PC-3 (cell line): ENCODE measurements around the gene MASTL. TPM values are rescaled to one million over a fixed set of nuclear protein-coding genes. Genes with fewer than 3 reads are reported as not detected.

Experiments
- ATAC-seq: fragments of 200-7000 bp; cut with Tn5 transposase; 2 replicates; pipeline ENCODE4 v1.9.1; 2020; ENCODE audit warnings: mild to moderate bottlenecking, moderate library complexity
- BruUV-seq: library from RNA; stranded (reverse); fragments of 400-500 nt; replicated peaks from 2 replicates; lab custom pipeline; 2021; lab: Mats Ljungman, UMichigan
- CTCF ChIA-PET: fragments of 300-600 bp; sonication (Branson Sonifier 250); formaldehyde crosslinking; loops from one replicate; lab custom pipeline; 2022; ENCODE audit warnings: antibody characterized with exemption; lab: Charles Lee
- POLR2A ChIA-PET: fragments of 300-600 bp; sonication (Branson Sonifier 250); formaldehyde crosslinking; loops from one replicate; lab custom pipeline; 2022; ENCODE audit warnings: antibody characterized with exemption; ENCODE audit not compliant: unreplicated experiment; lab: Charles Lee
- DNase-seq: peaks from one replicate; pipeline ENCODE4 v3.0.0-alpha.2; 2015
- H2AFZ ChIP-seq: fragments of 300-600 bp; sonication (generic); 2 replicates; pipeline ENCODE4 v1.6.0; 2016; ENCODE audit warnings: antibody characterized with exemption, low read length
- H3F3A ChIP-seq: fragments of 300-600 bp; sonication (generic); one replicate; pipeline ENCODE4 v1.6.0; 2017; ENCODE audit warnings: antibody characterized with exemption, low read length, control low read depth, mild to moderate bottlenecking; ENCODE audit not compliant: unreplicated experiment
- H3K27ac ChIP-seq: fragments of 300-600 bp; sonication (generic); 2 replicates; pipeline ENCODE4 v1.5.1; 2016; ENCODE audit warnings: mild to moderate bottlenecking, low read length
- H3K27me3 ChIP-seq: fragments of 300-600 bp; sonication (generic); 2 replicates; pipeline ENCODE4 v1.6.1; 2016; ENCODE audit warnings: low read length, mixed read lengths
- H3K36me3 ChIP-seq: fragments of 300-600 bp; sonication (generic); 2 replicates; pipeline ENCODE4 v1.6.1; 2016; ENCODE audit warnings: low read depth, mixed run types, low read length, mixed read lengths
- H3K4me1 ChIP-seq: fragments of 300-600 bp; sonication (generic); 2 replicates; pipeline ENCODE4 v1.5.1; 2016; ENCODE audit warnings: low read length; ENCODE audit not compliant: insufficient read depth
- H3K4me2 ChIP-seq: fragments of 300-600 bp; sonication (generic); 2 replicates; pipeline ENCODE4 v1.6.0; 2016; ENCODE audit warnings: low read length
- H3K4me3 ChIP-seq: fragments of 300-600 bp; sonication (generic); 2 replicates; pipeline ENCODE4 v1.5.1; 2016; ENCODE audit warnings: mild to moderate bottlenecking, low read length, mixed read lengths
- H3K79me2 ChIP-seq: fragments of 300-600 bp; sonication (generic); 2 replicates; pipeline ENCODE4 v1.6.1; 2017; ENCODE audit warnings: low read length, mixed read lengths
- H3K9ac ChIP-seq: fragments of 300-600 bp; sonication (generic); 2 replicates; pipeline ENCODE4 v1.6.0; 2016; ENCODE audit warnings: mild to moderate bottlenecking, low read length
- H3K9me2 ChIP-seq: fragments of 300-600 bp; sonication (generic); replicated peaks from 2 replicates; pipeline ENCODE4 v1.6.1; 2016; ENCODE audit warnings: mixed run types, low read length, mixed read lengths
- H3K9me3 ChIP-seq: fragments of 300-600 bp; sonication (generic); 2 replicates; pipeline ENCODE4 v1.6.1; 2016; ENCODE audit warnings: low read length, mixed read lengths
- H4K20me1 ChIP-seq: fragments of 300-600 bp; sonication (generic); 2 replicates; pipeline ENCODE4 v1.6.1; 2016; ENCODE audit warnings: low read length, mixed read lengths
- EZH2 ChIP-seq: fragments of 300-600 bp; sonication (generic); IDR thresholded peaks from one replicate; pipeline ENCODE4 v1.6.1; 2017; ENCODE audit warnings: antibody characterized with exemption, mild to moderate bottlenecking, low read length; ENCODE audit not compliant: unreplicated experiment
- EZH2phosphoT487 ChIP-seq: fragments of 300-600 bp; sonication (generic); IDR thresholded peaks from 2 replicates; pipeline ENCODE4 v1.6.1; 2018; ENCODE audit warnings: mild to moderate bottlenecking, antibody characterized with exemption, low read length, borderline replicate concordance
- intact Hi-C: fragments of 100-400 bp; cut with micrococcal nuclease; formaldehyde crosslinking; loops from 2 replicates; pipeline ENCODE4 v1.9.0; 2023
- total RNA-seq: library from RNA; depleted of rRNA; stranded (reverse); fragments of >200 nt; gene quantifications from 2 replicates; pipeline ENCODE4 v1.2.3, GENCODE V29; 2014
- TF ChIP-seq, protein P1 (sequence below): fragments of 300-600 bp; sonication (generic); conservative IDR thresholded peaks from 2 replicates; pipeline ENCODE4 v1.5.1; 2017; ENCODE audit warnings: antibody characterized with exemption, low read depth, mild to moderate bottlenecking, low read length

Gene MASTL
- total RNA-seq, 1 experiment from 2014 or later: 18.6 TPM

DNA sequence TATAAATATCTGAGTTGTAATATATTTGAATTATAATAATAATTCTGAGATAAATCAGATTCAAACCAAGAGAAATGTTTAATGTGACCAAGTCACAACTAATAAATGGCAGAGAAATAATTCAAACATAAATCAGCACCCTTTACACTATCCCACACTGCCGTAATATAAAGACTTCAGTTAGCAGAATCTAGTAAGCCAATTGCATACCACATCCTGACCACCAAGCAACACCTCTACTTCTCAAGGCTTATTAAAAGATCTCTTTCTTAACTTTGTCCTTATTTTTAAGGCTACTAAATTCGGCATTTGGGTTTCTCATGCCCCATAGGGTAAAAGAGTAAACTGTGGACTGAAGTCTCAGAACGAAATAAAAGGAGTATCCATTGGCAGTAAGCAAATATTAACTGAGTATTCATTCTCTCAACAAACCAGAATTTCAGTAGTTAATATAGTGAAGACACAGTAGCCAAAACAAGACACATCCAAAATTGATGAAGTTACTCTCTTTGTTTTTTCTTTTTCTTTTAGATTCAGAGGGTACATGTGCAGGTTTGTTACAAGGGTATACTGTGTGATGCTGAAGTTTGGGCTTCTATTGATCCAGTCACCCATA is 70.6 kb downstream of the MASTL start:
- no peak for ATAC-seq
- ChIA-PET POLR2A (no interaction called here), CTCF (no interaction called here)
- H3K79me2 ChIP-seq: no peaks in the 10 kb centered on the region
- peaks cover 6% of the 10 kb centered on the region; the same call in 1 of the 2 replicates for H3K36me3 ChIP-seq
- no peaks in the 10 kb centered on the region for H3K4me1 ChIP-seq
- no peak overlapping the region for H3K4me3 ChIP-seq
- H3K9ac ChIP-seq: no peak overlapping the region
- H4K20me1 ChIP-seq: no peaks in the 10 kb centered on the region
- H3K9me2 ChIP-seq: no peaks in the 10 kb centered on the region
- intact Hi-C loops: no loop called here
- H3K27ac ChIP-seq: no peak overlapping the region
- no TSS peak for BruUV-seq
- H3K9me3 ChIP-seq: no peaks in the 10 kb centered on the region
- H3F3A ChIP-seq: no peaks in the 10 kb centered on the region
- H2AFZ ChIP-seq: no peak overlapping the region
- H3K27me3 ChIP-seq: no peaks in the 10 kb centered on the region
- no peak for DNase-seq
- TF ChIP-seq EZH2: no peak
- TF ChIP-seq, protein P1, sequence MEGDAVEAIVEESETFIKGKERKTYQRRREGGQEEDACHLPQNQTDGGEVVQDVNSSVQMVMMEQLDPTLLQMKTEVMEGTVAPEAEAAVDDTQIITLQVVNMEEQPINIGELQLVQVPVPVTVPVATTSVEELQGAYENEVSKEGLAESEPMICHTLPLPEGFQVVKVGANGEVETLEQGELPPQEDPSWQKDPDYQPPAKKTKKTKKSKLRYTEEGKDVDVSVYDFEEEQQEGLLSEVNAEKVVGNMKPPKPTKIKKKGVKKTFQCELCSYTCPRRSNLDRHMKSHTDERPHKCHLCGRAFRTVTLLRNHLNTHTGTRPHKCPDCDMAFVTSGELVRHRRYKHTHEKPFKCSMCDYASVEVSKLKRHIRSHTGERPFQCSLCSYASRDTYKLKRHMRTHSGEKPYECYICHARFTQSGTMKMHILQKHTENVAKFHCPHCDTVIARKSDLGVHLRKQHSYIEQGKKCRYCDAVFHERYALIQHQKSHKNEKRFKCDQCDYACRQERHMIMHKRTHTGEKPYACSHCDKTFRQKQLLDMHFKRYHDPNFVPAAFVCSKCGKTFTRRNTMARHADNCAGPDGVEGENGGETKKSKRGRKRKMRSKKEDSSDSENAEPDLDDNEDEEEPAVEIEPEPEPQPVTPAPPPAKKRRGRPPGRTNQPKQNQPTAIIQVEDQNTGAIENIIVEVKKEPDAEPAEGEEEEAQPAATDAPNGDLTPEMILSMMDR: no peak
- no peak for TF ChIP-seq EZH2phosphoT487
- no peak overlapping the region for H3K4me2 ChIP-seq

DNA sequence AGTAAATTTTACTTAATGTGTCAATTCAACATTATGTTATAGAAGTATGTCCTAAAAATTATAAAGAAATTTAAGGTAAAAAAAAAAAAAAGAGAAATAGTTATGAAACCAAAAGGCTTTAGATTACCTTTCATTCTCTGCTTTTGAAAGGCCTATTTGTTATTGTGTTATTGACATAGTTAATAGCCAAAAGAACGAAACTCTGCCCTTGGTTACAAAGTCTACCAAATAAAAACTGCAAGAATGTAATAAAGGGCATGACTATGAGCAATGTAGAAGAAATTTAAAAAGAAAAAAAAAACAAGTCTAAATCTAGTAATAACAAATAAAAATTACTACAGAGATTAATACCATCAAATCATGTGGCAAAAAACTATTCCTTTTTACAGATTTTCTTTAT is 74.9 kb downstream of the MASTL start:
- Histone ChIP-seq H3K4me2 (no peak overlapping the region), H3K4me3 (no peak overlapping the region), H3K9me2 (no peaks in the 10 kb centered on the region), H3K27ac (no peak overlapping the region), H2AFZ (no peak overlapping the region), H3K36me3 (no peaks in the 10 kb centered on the region; the same call in 1 of the 2 replicates), H3F3A (no peaks in the 10 kb centered on the region), H3K79me2 (0 out of 2 replicates have a peak, but pooled peaks cover 2% of the 10 kb centered on the region), H3K9me3 (no peaks in the 10 kb centered on the region), H3K27me3 (no peaks in the 10 kb centered on the region), H4K20me1 (no peaks in the 10 kb centered on the region), H3K9ac (no peak overlapping the region), H3K4me1 (peaks cover 5% of the 10 kb centered on the region; the same call in 1 of the 2 replicates)
- DNase-seq (no peak), ATAC-seq (no peak)
- intact Hi-C loops: no loop called here
- POLR2A ChIA-PET: no interaction called here
- CTCF ChIA-PET: no interaction called here
- TF ChIP-seq EZH2phosphoT487 (no peak), EZH2 (no peak)
- TF ChIP-seq, protein P1: no peak
- no TSS peak for BruUV-seq

DNA sequence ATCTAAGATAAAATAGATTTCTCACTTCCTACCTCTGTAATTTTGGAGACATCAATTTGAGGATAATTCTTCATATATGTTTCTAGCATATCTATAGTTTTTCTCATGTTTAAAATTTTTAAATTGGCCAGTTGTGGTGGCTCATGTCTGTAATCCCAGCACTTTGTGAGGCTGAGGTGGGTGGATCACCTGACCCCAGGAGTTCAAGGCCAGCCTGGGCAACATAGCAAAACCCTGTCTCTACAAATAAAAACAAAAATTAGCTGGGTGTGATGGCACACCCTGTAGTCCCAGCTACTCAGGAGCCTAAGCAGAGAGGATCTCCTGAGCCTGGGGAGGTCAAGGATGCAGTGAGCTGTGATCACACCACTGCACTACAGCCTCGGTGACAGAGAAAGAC is 80.6 kb downstream of the MASTL start:
- POLR2A ChIA-PET: no interaction called here
- TF ChIP-seq EZH2phosphoT487 (no peak), EZH2 (no peak)
- TF ChIP-seq, protein P1: no peak
- H3K9ac ChIP-seq: no peak overlapping the region
- no peak overlapping the region for H3K4me2 ChIP-seq
- H3K27me3 ChIP-seq: no peaks in the 10 kb centered on the region
- DNase-seq (no peak), ATAC-seq (no peak)
- no peak overlapping the region for H3K27ac ChIP-seq
- H3K4me1 ChIP-seq: peaks cover 9% of the 10 kb centered on the region
- H3F3A ChIP-seq: no peaks in the 10 kb centered on the region
- no peak overlapping the region for H3K4me3 ChIP-seq
- H2AFZ ChIP-seq: no peak overlapping the region
- no peaks in the 10 kb centered on the region for H3K9me2 ChIP-seq
- H4K20me1 ChIP-seq: no peaks in the 10 kb centered on the region
- CTCF ChIA-PET: no interaction called here
- no TSS peak for BruUV-seq
- H3K79me2 ChIP-seq: peaks cover 40% of the 10 kb centered on the region
- H3K36me3 ChIP-seq: no peaks in the 10 kb centered on the region; the same call in 1 of the 2 replicates
- H3K9me3 ChIP-seq: no peaks in the 10 kb centered on the region
- intact Hi-C loops: no loop called here
